WTC11 (cell line): ENCODE results near the gene EXOC4. TPM values are rescaled to one million over a fixed set of nuclear protein-coding genes. Genes with fewer than 3 reads are reported as not detected.

Experiments
- ATAC-seq: fragments of 200-7000 bp; cut with Tn5 transposase; 2 replicates; pipeline ENCODE4 v1.10.0; 2021; ENCODE audit warnings: mild to moderate bottlenecking, moderate library complexity
- CTCF ChIA-PET: fragments of 300-600 bp; sonication (Branson Sonifier 250); formaldehyde crosslinking; loops from one replicate; lab custom pipeline; 2021; ENCODE audit warnings: antibody characterized with exemption; lab: Charles Lee
- POLR2A ChIA-PET: fragments of 350-600 bp; sonication (Branson Sonifier 250); formaldehyde crosslinking; loops from one replicate; lab custom pipeline; 2021; ENCODE audit warnings: antibody characterized with exemption; lab: Charles Lee
- DNase-seq: peaks from one replicate; pipeline ENCODE4 v3.0.0; 2021; ENCODE audit warnings: low spot score
- H3K27ac Mint-ChIP-seq: 2 replicates; pipeline ENCODE4 v1.8.0; 2021; ENCODE audit warnings: mixed read lengths
- H3K27me3 Mint-ChIP-seq: 2 replicates; pipeline ENCODE4 v1.8.0; 2021; ENCODE audit warnings: low read depth, mild to moderate bottlenecking, moderate library complexity, mixed read lengths
- H3K36me3 Mint-ChIP-seq: 2 replicates; pipeline ENCODE4 v1.8.0; 2021; ENCODE audit warnings: mixed read lengths
- H3K4me1 Mint-ChIP-seq: 2 replicates; pipeline ENCODE4 v1.8.0; 2022; ENCODE audit warnings: mixed read lengths
- H3K4me3 Mint-ChIP-seq: 2 replicates; pipeline ENCODE4 v1.8.0; 2021; ENCODE audit warnings: mild to moderate bottlenecking, moderate library complexity, mixed read lengths
- H3K9me3 Mint-ChIP-seq: 2 replicates; pipeline ENCODE4 v1.8.0; 2021; ENCODE audit warnings: mixed read lengths
- AFF4 ChIP-seq: sonication (generic); formaldehyde crosslinking; IDR thresholded peaks from 2 replicates; pipeline ENCODE4 v1.8.1; 2023; ENCODE audit warnings: mild to moderate bottlenecking, missing genetic modification reagents, borderline replicate concordance
- ATF6 ChIP-seq: sonication (generic); formaldehyde crosslinking; IDR thresholded peaks from 2 replicates; pipeline ENCODE4 v1.8.1; 2023; ENCODE audit warnings: mild to moderate bottlenecking, missing genetic modification reagents
- CREB1 ChIP-seq: sonication (generic); formaldehyde crosslinking; IDR thresholded peaks from 2 replicates; pipeline ENCODE4 v1.8.0; 2023; ENCODE audit warnings: mild to moderate bottlenecking, missing genetic modification reagents
- GABPB1 ChIP-seq: sonication (generic); formaldehyde crosslinking; IDR thresholded peaks from 2 replicates; pipeline ENCODE4 v1.8.1; 2023; ENCODE audit warnings: mild to moderate bottlenecking, missing genetic modification reagents
- IRF2 ChIP-seq: sonication (generic); formaldehyde crosslinking; IDR thresholded peaks from 2 replicates; pipeline ENCODE4 v1.8.0; 2022; ENCODE audit warnings: low read depth, missing genetic modification reagents, borderline replicate concordance
- NR3C1 ChIP-seq: sonication (generic); formaldehyde crosslinking; conservative IDR thresholded peaks from 2 replicates; pipeline ENCODE4 v1.8.1; 2023; ENCODE audit warnings: low read depth, mild to moderate bottlenecking, missing genetic modification reagents
- STAT6 ChIP-seq: sonication (generic); formaldehyde crosslinking; conservative IDR thresholded peaks from 2 replicates; pipeline ENCODE4 v1.8.1; 2023; ENCODE audit warnings: mild to moderate bottlenecking, low read depth, missing genetic modification reagents, moderate library complexity
- TCF7 ChIP-seq: sonication (generic); formaldehyde crosslinking; IDR thresholded peaks from 2 replicates; pipeline ENCODE4 v1.8.0; 2022; ENCODE audit warnings: mild to moderate bottlenecking, low read depth, missing genetic modification reagents, moderate library complexity
- ZNF281 ChIP-seq: sonication (generic); formaldehyde crosslinking; IDR thresholded peaks from 2 replicates; pipeline ENCODE4 v1.8.0; 2023; ENCODE audit warnings: mild to moderate bottlenecking, missing genetic modification reagents
- ZNF396 ChIP-seq: fragments of 250-450 bp; sonication (Bioruptor Pico); IDR thresholded peaks from 2 replicates; pipeline ENCODE4 v1.8.0; 2021; ENCODE audit warnings: mild to moderate bottlenecking, moderate library complexity, borderline replicate concordance
- ZNF512 ChIP-seq: sonication (generic); formaldehyde crosslinking; IDR thresholded peaks from 2 replicates; pipeline ENCODE4 v1.8.1; 2022; ENCODE audit warnings: missing genetic modification reagents, borderline replicate concordance
- total RNA-seq: library from RNA; stranded (reverse); gene quantifications from 3 replicates; pipeline ENCODE4 v1.2.3, GENCODE V29; 2021
- TF ChIP-seq, protein P1 (sequence below): sonication (generic); formaldehyde crosslinking; IDR thresholded peaks from 2 replicates; pipeline ENCODE4 v1.8.1; 2023; ENCODE audit warnings: mild to moderate bottlenecking, missing genetic modification reagents, moderate library complexity

Gene EXOC4
- total RNA-seq, 1 experiment from 2014 or later: 62.0 TPM

GRCh38 chr7:133593561-133593960 is 340.7 kb downstream of the EXOC4 start:
- Mint-ChIP-seq H3K36me3 (no peaks in the 10 kb centered on the region), H3K27ac (no peak overlapping the region), H3K9me3 (no peaks in the 10 kb centered on the region)
- TF ChIP-seq AFF4 (CRISPR knock-in tag) (no peak), STAT6 (CRISPR knock-in tag) (no peak), IRF2 (no peak)
- TF ChIP-seq, all 79 proteins: peak for 0
- H3K27me3 Mint-ChIP-seq: no peaks in the 10 kb centered on the region
- no peak overlapping the region for H3K4me3 Mint-ChIP-seq
- ChIA-PET CTCF (no interaction called here), POLR2A (no interaction called here)
- DNase-seq: no peak
- ATAC-seq: no peak
- peaks cover 15% of the 10 kb centered on the region for H3K4me1 Mint-ChIP-seq

DNA sequence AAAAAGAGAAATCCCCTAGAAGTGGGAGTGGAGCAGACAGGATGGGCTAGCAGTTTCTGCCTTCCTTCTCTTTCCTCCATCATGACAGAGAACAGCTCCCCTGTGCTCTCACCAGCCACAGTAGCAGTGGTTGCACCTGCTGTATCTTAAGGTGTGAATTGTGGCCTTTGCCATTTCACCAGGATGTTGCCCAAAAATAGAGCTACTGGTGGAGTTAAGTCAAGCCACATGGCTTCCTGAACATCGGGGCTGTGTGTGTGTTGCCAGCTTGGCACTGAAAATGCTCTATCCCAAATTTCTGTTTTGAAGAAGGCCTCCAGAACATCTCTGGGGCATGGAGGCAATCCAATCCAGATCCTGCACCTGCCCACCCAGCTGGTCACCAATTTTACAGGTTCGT is 348.7 kb downstream of the EXOC4 start:
- no peak for TF ChIP-seq ZNF281
- TF ChIP-seq ZNF512 (CRISPR knock-in tag): no peak
- no peak for TF ChIP-seq NR3C1 (CRISPR knock-in tag)
- TF ChIP-seq STAT6 (CRISPR knock-in tag): no peak
- TF ChIP-seq GABPB1 (CRISPR knock-in tag): no peak
- no peak for TF ChIP-seq TCF7 (CRISPR knock-in tag)
- TF ChIP-seq CREB1 (CRISPR knock-in tag): no peak
- TF ChIP-seq, protein P1, sequence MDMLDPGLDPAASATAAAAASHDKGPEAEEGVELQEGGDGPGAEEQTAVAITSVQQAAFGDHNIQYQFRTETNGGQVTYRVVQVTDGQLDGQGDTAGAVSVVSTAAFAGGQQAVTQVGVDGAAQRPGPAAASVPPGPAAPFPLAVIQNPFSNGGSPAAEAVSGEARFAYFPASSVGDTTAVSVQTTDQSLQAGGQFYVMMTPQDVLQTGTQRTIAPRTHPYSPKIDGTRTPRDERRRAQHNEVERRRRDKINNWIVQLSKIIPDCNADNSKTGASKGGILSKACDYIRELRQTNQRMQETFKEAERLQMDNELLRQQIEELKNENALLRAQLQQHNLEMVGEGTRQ: no peak
- TF ChIP-seq ATF6 (CRISPR knock-in tag): no peak
- no peak for TF ChIP-seq ZNF396 (CRISPR knock-in tag)
- ATAC-seq (no peak), DNase-seq (no peak)
- Mint-ChIP-seq H3K36me3 (no peaks in the 10 kb centered on the region), H3K27ac (no peak overlapping the region), H3K4me1 (peaks cover 9% of the 10 kb centered on the region), H3K27me3 (no peaks in the 10 kb centered on the region), H3K4me3 (no peak overlapping the region), H3K9me3 (no peaks in the 10 kb centered on the region)
- ChIA-PET POLR2A (no interaction called here), CTCF (no interaction called here)
